Stimulated activated memory B cell treated with anti-CD40 and anti-IgM and Interleukin-4, amounts not matched to agents 10 μg/mL and 1 μg/mL and 100 μg/mL, for 72 hours (primary cell): ENCODE measurements around the gene PTGER2.

Experiments used
- ATAC-seq: fragments of 150-1000 bp; cut with Tn5 transposase; 2 replicates; pipeline ENCODE4 v1.10.0; 2021
- H3K27ac Mint-ChIP-seq: one replicate; pipeline ENCODE4 v1.8.0; 2022; ENCODE audit warnings: mild to moderate bottlenecking, mixed read lengths
- H3K27me3 Mint-ChIP-seq: one replicate; pipeline ENCODE4 v1.8.0; 2022; ENCODE audit warnings: mixed read lengths
- H3K36me3 Mint-ChIP-seq: one replicate; pipeline ENCODE4 v1.8.0; 2022; ENCODE audit warnings: mixed read lengths
- H3K4me1 Mint-ChIP-seq: one replicate; pipeline ENCODE4 v1.8.0; 2022; ENCODE audit warnings: mixed read lengths
- H3K4me3 Mint-ChIP-seq: one replicate; pipeline ENCODE4 v1.8.0; 2022; ENCODE audit warnings: mild to moderate bottlenecking, moderate library complexity, mixed read lengths
- H3K9me3 Mint-ChIP-seq: one replicate; pipeline ENCODE4 v1.8.0; 2022; ENCODE audit warnings: mixed read lengths

The PTGER2 gene

DNA sequence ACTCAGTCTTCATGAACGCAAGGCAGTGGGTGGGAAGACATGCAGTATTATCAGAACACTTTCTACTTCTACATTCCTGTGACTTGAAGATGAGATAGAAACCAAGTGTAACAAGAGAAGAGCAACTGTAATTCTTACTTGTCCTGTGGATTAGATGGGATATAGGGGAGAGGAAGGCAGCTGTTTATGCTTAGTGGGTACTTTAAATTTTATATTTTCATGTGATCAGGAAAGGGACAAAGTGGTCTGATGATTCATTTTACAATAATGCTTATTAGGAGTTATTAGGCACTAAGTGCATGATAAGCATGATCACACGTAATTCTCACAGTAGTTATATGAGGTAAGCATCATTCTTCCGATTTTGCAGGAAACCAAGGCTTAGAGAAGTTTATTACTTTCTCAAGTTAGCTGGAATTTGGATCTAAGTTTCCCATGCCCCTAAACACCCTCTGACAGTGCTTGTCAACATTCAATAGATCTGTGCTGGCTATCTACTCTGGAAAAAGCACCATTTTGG, 52.7 kb downstream of the PTGER2 start:
- H3K36me3 Mint-ChIP-seq: no peaks in the 10 kb centered on the region
- H3K9me3 Mint-ChIP-seq: no peaks in the 10 kb centered on the region
- no peak overlapping the region for H3K4me3 Mint-ChIP-seq
- H3K27me3 Mint-ChIP-seq: peaks cover 5% of the 10 kb centered on the region
- no peak overlapping the region for H3K27ac Mint-ChIP-seq
- H3K4me1 Mint-ChIP-seq: no peaks in the 10 kb centered on the region
- no peak for ATAC-seq

GRCh38 chr14:52369305-52369801, 55.2 kb downstream of the PTGER2 start:
- no peak for ATAC-seq

GRCh38 chr14:52370406-52370935, 56.4 kb downstream of the PTGER2 start:
- peak; percentile 31 for ATAC-seq
- peaks cover 9% of the 10 kb centered on the region for H3K9me3 Mint-ChIP-seq
- no peak overlapping the region for H3K4me3 Mint-ChIP-seq
- H3K27ac Mint-ChIP-seq: no peak overlapping the region
- peaks cover 4% of the 10 kb centered on the region for H3K27me3 Mint-ChIP-seq
- no peaks in the 10 kb centered on the region for H3K4me1 Mint-ChIP-seq
- H3K36me3 Mint-ChIP-seq: no peaks in the 10 kb centered on the region

More at GRCh38 chr14:52369305-52369801, 55.2 kb downstream of the PTGER2 start:
- no peak overlapping the region for H3K27ac Mint-ChIP-seq
- H3K9me3 Mint-ChIP-seq: peaks cover 8% of the 10 kb centered on the region
- no peaks in the 10 kb centered on the region for H3K4me1 Mint-ChIP-seq
- no peak overlapping the region for H3K4me3 Mint-ChIP-seq
- H3K27me3 Mint-ChIP-seq: peaks cover under 1% of the 10 kb centered on the region
- H3K36me3 Mint-ChIP-seq: no peaks in the 10 kb centered on the region

GRCh38 chr14:52377940-52378339, 63.8 kb downstream of the PTGER2 start:
- no peak for ATAC-seq
- Mint-ChIP-seq H3K27me3 (peaks cover 54% of the 10 kb centered on the region), H3K4me1 (no peaks in the 10 kb centered on the region), H3K27ac (no peak overlapping the region), H3K36me3 (no peaks in the 10 kb centered on the region), H3K4me3 (no peak overlapping the region), H3K9me3 (peaks cover 11% of the 10 kb centered on the region)
